Activated CD8-positive, alpha-beta memory T cell treated with anti-CD3 and anti-CD28 coated beads, Interleukin-2, amount 10 ng/mL, durations not matched to agents 7 days and 5 days (primary cell): ENCODE results near the gene ZFAND3. TPM values are rescaled to one million over a fixed set of nuclear protein-coding genes. Genes with fewer than 3 reads are reported as not detected.

Experiments used
- ATAC-seq: fragments of 150-1000 bp; cut with Tn5 transposase; one replicate; pipeline ENCODE4 v1.10.0; 2021; ENCODE audit warnings: moderate library complexity
- CTCF ChIA-PET: fragments of 350-600 bp; sonication (Branson Sonifier 250); formaldehyde crosslinking; loops from one replicate; lab custom pipeline; 2021; ENCODE audit warnings: antibody characterized with exemption; lab: Charles Lee
- DNase-seq: peaks from one replicate; pipeline ENCODE4 v3.0.0-alpha.2; 2020
- H3K27ac Mint-ChIP-seq: one replicate; pipeline ENCODE4 v1.8.0; 2021; ENCODE audit warnings: mild to moderate bottlenecking, mixed read lengths
- H3K27me3 Mint-ChIP-seq: one replicate; pipeline ENCODE4 v1.8.0; 2021; ENCODE audit warnings: mixed read lengths
- H3K36me3 Mint-ChIP-seq: one replicate; pipeline ENCODE4 v1.8.0; 2021; ENCODE audit warnings: mild to moderate bottlenecking, mixed read lengths
- H3K4me1 Mint-ChIP-seq: one replicate; pipeline ENCODE4 v1.8.0; 2021; ENCODE audit warnings: mixed read lengths
- H3K4me3 Mint-ChIP-seq: one replicate; pipeline ENCODE4 v1.8.0; 2021; ENCODE audit warnings: mild to moderate bottlenecking, moderate library complexity, mixed read lengths
- H3K9me3 Mint-ChIP-seq: one replicate; pipeline ENCODE4 v1.8.0; 2022; ENCODE audit warnings: low read depth, mixed read lengths
- total RNA-seq, 2 experiments: library from RNA; stranded (reverse); gene quantifications; one replicate each; pipeline ENCODE4 v1.2.3, GENCODE V29; 2021

ZFAND3 gene
- total RNA-seq, 2 experiments from 2014 or later: 30.9 to 34.4 TPM

DNA sequence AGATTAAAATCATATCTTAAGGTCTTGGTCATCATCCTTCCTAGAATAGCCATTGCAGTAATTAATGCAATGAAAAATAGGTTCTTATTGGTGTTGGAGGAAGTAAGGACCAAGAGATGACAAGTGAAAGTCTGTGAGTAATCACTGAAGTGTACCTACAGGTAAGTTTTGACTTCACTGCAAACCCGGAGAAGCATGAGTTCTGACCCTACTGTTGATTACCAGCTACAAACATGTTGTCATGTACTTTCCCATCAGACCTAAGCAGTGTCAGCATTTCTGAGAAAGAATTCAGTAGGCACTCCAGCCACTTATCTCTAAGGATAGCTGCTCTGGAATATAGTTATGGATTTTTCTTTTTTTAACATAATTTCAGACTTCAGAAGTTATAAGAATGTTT lies 280.9 kb downstream of the ZFAND3 start:
- no peak for DNase-seq

DNA sequence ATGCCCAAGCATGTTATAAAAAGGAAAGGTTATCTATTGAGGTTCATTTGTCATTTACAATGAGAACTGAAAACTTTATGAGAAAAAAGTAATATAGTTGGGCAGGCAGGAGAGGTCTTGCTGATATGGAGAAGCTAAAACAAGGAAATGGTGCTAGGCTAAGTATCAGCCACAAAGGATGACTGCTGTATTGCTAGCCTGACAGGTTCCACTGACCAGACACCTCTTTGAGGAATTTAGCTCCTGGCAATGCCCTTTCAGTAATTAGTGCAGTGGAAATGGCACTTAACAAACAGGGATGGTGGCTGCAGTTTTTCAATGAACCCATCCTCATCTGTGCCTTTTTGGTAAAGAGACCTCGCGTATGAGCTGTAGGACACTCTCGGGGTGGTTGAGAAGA lies 284.4 kb downstream of the ZFAND3 start:
- peaks cover 6% of the 10 kb centered on the region for H3K36me3 Mint-ChIP-seq
- H3K4me1 Mint-ChIP-seq: peaks cover 4% of the 10 kb centered on the region
- CTCF ChIA-PET: no interaction called here
- H3K27me3 Mint-ChIP-seq: no peaks in the 10 kb centered on the region
- H3K27ac Mint-ChIP-seq: no peak overlapping the region
- no peak for DNase-seq
- H3K4me3 Mint-ChIP-seq: no peak overlapping the region
- no peaks in the 10 kb centered on the region for H3K9me3 Mint-ChIP-seq
- ATAC-seq: no peak

More for the DNA sequence above, 280.9 kb downstream of the ZFAND3 start:
- Mint-ChIP-seq H3K36me3 (peaks cover 4% of the 10 kb centered on the region), H3K4me1 (peaks cover 2% of the 10 kb centered on the region), H3K27me3 (no peaks in the 10 kb centered on the region), H3K4me3 (no peak overlapping the region), H3K9me3 (no peaks in the 10 kb centered on the region), H3K27ac (no peak overlapping the region)
- no peak for ATAC-seq
- CTCF ChIA-PET: no interaction called here

DNA sequence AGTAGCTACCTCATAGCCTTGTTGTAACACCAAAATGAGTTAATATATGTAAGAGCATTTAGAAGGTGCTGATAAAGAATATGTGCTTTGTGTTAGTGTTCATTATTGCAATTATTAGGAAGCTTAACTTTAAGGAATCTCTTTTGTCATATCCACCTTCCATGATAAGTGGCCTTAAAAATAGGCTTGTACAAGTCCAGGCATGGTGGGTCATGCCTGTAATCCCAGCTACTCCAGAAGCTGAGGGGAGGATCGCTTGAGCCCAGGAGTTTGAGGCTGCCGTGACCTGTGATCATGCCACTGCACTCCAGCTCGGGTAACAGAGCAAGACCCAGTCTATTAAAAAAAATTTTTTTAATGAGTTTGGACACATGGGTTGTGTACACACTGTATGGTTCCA lies 285.5 kb downstream of the ZFAND3 start:
- DNase-seq: no peak
- peaks cover 4% of the 10 kb centered on the region for H3K4me1 Mint-ChIP-seq
- no peak for ATAC-seq
- H3K36me3 Mint-ChIP-seq: peaks cover 5% of the 10 kb centered on the region
- H3K27ac Mint-ChIP-seq: no peak overlapping the region
- no peaks in the 10 kb centered on the region for H3K9me3 Mint-ChIP-seq
- CTCF ChIA-PET: no interaction called here
- no peaks in the 10 kb centered on the region for H3K27me3 Mint-ChIP-seq
- no peak overlapping the region for H3K4me3 Mint-ChIP-seq

DNA sequence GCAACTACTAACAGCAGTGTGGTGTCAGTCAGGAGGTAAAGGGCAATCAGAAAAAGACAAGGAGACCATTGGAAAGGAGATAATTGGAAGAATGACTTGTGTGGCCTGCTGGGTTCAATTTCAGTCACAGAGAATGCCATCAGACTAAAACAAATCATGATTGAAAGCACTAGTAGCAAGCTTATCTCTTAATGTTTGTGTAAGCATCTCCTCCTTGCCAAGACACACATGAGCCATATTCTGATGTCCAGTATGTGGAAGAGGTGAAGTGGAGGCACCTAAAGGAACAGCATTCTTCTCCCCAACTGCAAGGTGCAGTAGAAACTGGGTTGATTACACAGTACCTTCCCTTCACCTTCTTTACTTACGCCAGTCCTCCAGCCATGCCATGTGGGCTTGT lies 287.5 kb downstream of the ZFAND3 start:
- Mint-ChIP-seq H3K27ac (no peak overlapping the region), H3K27me3 (no peaks in the 10 kb centered on the region), H3K4me1 (peaks cover 1% of the 10 kb centered on the region), H3K36me3 (peaks cover 2% of the 10 kb centered on the region), H3K4me3 (no peak overlapping the region), H3K9me3 (no peaks in the 10 kb centered on the region)
- DNase-seq: no peak
- ATAC-seq: no peak
- CTCF ChIA-PET: no interaction called here

DNA sequence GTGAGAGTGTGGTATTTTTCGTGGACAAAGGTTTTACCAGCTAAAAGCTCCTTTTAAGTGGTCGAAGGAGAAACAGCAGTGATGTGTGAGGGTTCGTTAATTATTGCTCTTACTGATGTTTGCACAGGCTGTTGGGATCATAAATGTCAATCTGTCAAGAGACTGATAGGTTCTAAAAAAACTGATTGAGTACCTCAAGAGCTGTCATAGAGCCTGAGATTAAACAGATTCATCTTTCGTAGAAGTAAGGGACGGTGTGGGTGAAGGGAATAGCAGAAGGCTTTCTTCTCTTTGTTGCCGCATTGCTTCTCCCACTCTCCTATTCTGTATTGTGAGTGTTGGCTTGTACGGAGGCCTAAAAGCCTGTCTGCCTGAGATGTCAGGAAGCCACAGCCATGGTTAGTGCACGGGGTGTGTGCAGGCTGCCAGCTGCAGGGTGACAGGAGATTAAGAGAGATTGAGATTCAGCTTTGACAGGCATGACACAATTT lies 291.0 kb downstream of the ZFAND3 start:
- no peak for ATAC-seq
- Mint-ChIP-seq H3K9me3 (no peaks in the 10 kb centered on the region), H3K27me3 (no peaks in the 10 kb centered on the region), H3K4me3 (no peak overlapping the region), H3K27ac (no peak overlapping the region), H3K36me3 (peaks cover under 1% of the 10 kb centered on the region), H3K4me1 (peaks cover 1% of the 10 kb centered on the region)
- CTCF ChIA-PET: interaction anchor here (1.1 kb wide), 1 partner anchor 76 kb away, joined by 3 read pairs; no protein-coding TSS in a partner anchor
- DNase-seq: no peak

- H3K4me3 Mint-ChIP-seq: no peak overlapping the region
Observed at GRCh38 chr6:38112181-38112580, 292.7 kb downstream of the ZFAND3 start.

GRCh38 chr6:38113825-38114576 lies 294.5 kb downstream of the ZFAND3 start:
- no peak overlapping the region for H3K4me3 Mint-ChIP-seq
- CTCF ChIA-PET: no interaction called here
- H3K4me1 Mint-ChIP-seq: peaks cover 2% of the 10 kb centered on the region
- H3K36me3 Mint-ChIP-seq: peaks cover 1% of the 10 kb centered on the region
- no peaks in the 10 kb centered on the region for H3K9me3 Mint-ChIP-seq
- H3K27me3 Mint-ChIP-seq: no peaks in the 10 kb centered on the region
- DNase-seq: no peak
- H3K27ac Mint-ChIP-seq: no peak overlapping the region
- no peak for ATAC-seq

More at GRCh38 chr6:38112181-38112580, 292.7 kb downstream of the ZFAND3 start:
- H3K9me3 Mint-ChIP-seq: no peaks in the 10 kb centered on the region
- ATAC-seq (no peak), DNase-seq (no peak)
- no peak overlapping the region for H3K27ac Mint-ChIP-seq
- H3K27me3 Mint-ChIP-seq: no peaks in the 10 kb centered on the region
- peaks cover 1% of the 10 kb centered on the region for H3K36me3 Mint-ChIP-seq
- peaks cover 2% of the 10 kb centered on the region for H3K4me1 Mint-ChIP-seq
- CTCF ChIA-PET: no interaction called here

DNA sequence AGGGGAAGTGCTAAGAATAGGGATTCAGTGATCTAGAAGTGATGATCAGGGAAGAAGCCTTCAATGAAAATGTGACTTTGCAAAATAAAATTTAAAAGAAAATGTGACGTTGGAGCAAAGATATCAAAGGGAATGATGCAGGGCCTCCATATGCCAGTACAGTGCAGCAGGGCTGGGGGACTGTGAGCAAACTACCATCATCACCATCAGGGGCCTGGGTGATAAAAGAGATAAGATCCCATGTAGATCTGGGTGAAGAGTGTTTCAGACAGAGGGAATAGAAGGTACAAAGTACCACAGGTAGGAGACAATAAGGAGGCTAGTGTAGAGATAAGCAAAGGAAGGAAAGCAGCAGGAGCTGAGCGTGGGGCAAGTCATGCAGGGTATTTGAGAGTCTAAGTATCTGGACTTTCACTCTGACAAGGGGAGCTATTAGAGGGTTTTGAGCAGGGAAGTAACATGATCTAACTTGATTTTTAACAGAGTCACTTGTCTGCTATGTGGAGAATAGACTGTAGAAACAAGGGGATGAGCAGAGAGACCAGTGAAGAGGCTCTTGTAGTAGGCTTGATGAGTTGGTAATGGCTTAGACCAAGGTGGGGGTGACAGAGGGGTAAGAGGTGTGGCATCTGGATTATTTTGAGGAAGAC lies 295.6 kb downstream of the ZFAND3 start:
- no peak for ATAC-seq
- no peak for DNase-seq
- Mint-ChIP-seq H3K4me3 (no peak overlapping the region), H3K27me3 (no peaks in the 10 kb centered on the region), H3K27ac (no peak overlapping the region), H3K9me3 (no peaks in the 10 kb centered on the region), H3K4me1 (peaks cover 2% of the 10 kb centered on the region), H3K36me3 (peaks cover 3% of the 10 kb centered on the region)
- CTCF ChIA-PET: interaction anchor here (1.1 kb wide), 1 partner anchor 12 kb away, joined by 4 read pairs; no protein-coding TSS in a partner anchor

DNA sequence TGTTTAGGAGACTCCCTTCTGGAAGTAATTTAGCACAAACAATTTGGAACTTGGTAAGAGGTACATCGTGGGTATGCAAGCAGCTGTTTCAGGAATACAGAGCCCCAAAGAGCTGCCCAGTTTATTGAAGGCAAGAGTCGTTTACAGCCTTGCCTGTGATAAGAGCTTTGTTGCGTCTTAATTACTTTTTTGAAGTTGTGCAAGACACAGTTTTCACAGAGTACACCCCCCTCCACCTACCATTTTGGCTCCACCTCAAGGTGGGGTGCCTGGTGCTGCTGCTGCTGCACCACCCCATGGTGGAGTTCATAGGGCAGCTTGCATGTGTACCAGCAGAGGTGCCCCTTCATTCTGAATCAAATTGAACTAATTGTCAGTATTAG lies 296.1 kb downstream of the ZFAND3 start:
- CTCF ChIA-PET: interaction anchor here (1.1 kb wide), 1 partner anchor 11 kb away, joined by 4 read pairs; no protein-coding TSS in a partner anchor

GRCh38 chr6:38116248-38116647 lies 296.7 kb downstream of the ZFAND3 start:
- DNase-seq (no peak), ATAC-seq (no peak)
- Mint-ChIP-seq H3K4me1 (peaks cover 2% of the 10 kb centered on the region), H3K9me3 (no peaks in the 10 kb centered on the region), H3K4me3 (no peak overlapping the region), H3K27me3 (no peaks in the 10 kb centered on the region), H3K36me3 (peaks cover 3% of the 10 kb centered on the region), H3K27ac (no peak overlapping the region)
- CTCF ChIA-PET: interaction anchor here (1.1 kb wide), 1 partner anchor 11 kb away, joined by 4 read pairs; no protein-coding TSS in a partner anchor

More for the DNA sequence above, 296.1 kb downstream of the ZFAND3 start:
- no peaks in the 10 kb centered on the region for H3K9me3 Mint-ChIP-seq
- no peak overlapping the region for H3K4me3 Mint-ChIP-seq
- DNase-seq (no peak), ATAC-seq (no peak)
- H3K36me3 Mint-ChIP-seq: peaks cover 3% of the 10 kb centered on the region
- peaks cover 2% of the 10 kb centered on the region for H3K4me1 Mint-ChIP-seq
- no peak overlapping the region for H3K27ac Mint-ChIP-seq
- no peaks in the 10 kb centered on the region for H3K27me3 Mint-ChIP-seq

- Mint-ChIP-seq H3K4me3 (no peak overlapping the region), H3K4me1 (peaks cover 2% of the 10 kb centered on the region), H3K36me3 (peaks cover 9% of the 10 kb centered on the region), H3K9me3 (no peaks in the 10 kb centered on the region), H3K27ac (no peak overlapping the region), H3K27me3 (no peaks in the 10 kb centered on the region)
- no peak for ATAC-seq
- DNase-seq: no peak
- CTCF ChIA-PET: interaction anchor here (0.7 to 1.0 kb wide), 2 partner anchors 9 to 494 kb away, joined by 3 read pairs; no protein-coding TSS in a partner anchor
Observed at GRCh38 chr6:38117281-38117680, 297.8 kb downstream of the ZFAND3 start.

DNA sequence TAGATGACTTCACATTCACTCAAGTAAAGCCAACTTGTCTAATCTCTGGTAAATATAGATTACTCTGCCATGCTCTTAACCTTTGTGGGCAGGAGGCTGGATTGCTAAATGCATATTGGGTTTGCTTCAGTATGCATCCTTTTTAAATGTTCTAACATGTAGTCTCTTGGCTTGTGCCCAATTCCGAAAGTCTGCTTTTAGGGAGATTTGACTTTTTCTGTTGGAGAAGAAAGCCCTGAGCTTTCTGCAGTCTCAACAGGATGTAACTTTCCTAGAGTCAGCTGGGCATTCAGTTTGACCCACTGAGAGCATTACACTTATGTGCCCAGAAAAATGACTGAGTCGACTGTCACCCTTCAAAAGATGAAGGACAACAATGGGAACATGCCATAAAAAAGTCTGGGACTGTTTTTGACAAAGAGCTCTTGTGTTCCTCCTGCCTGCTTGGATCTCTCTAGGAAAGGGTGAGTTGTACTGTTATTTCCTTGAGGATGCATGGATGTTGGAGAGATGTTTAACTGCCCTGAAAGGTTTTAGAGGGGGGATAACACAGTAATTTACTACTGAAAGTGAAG lies 299.4 kb downstream of the ZFAND3 start:
- no peak for DNase-seq
- H3K4me3 Mint-ChIP-seq: no peak overlapping the region
- ATAC-seq: no peak
- no peaks in the 10 kb centered on the region for H3K27me3 Mint-ChIP-seq
- H3K9me3 Mint-ChIP-seq: no peaks in the 10 kb centered on the region
- CTCF ChIA-PET: no interaction called here
- H3K36me3 Mint-ChIP-seq: peaks cover 18% of the 10 kb centered on the region
- H3K4me1 Mint-ChIP-seq: peaks cover 2% of the 10 kb centered on the region
- H3K27ac Mint-ChIP-seq: no peak overlapping the region

GRCh38 chr6:38119516-38119915 lies 300.0 kb downstream of the ZFAND3 start:
- no peak for DNase-seq
- CTCF ChIA-PET: interaction anchor here (0.7 kb wide), 1 partner anchor 349 kb away, joined by 6 read pairs; no protein-coding TSS in a partner anchor
- Mint-ChIP-seq H3K27ac (no peak overlapping the region), H3K4me3 (no peak overlapping the region), H3K27me3 (no peaks in the 10 kb centered on the region), H3K4me1 (peaks cover 2% of the 10 kb centered on the region), H3K36me3 (peaks cover 18% of the 10 kb centered on the region), H3K9me3 (no peaks in the 10 kb centered on the region)
- no peak for ATAC-seq
